ENCODE measurements around the gene VSIG8. TPM values are rescaled to one million over a fixed set of nuclear protein-coding genes. Genes with fewer than 3 reads are reported as not detected.
A peak's percentile ranks its signal among the peaks of the same experiment; 100 is the strongest.

Gene VSIG8
- total and polyA plus RNA-seq, 9 of the 15 experiments (the other 6 are each of a cell fraction or from before 2014, with no cell fraction given) = not detected

DNA sequence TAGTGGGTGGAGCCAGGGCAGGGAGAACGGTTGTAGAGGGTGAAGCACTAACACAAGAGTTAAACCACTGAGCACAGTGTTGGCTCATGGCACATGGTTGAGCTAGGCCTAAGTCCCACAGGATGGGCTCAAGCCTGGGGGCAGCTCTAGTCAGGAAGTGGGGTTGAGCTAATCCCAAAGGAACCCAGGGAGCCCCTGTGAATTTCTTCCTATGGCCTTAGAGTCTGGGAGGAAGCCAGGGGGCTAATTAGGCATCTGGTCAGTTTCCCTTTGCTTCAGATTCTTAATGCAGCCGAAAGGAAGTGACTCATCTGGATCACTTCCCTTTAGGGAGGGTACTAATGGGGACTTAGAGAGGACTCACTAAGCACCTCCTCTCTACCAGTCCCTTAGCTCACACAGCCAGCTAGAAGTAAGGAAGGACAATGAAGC is 27.4 kb upstream of the VSIG8 start (continued):
- TF ChIP-seq, protein P1, sequence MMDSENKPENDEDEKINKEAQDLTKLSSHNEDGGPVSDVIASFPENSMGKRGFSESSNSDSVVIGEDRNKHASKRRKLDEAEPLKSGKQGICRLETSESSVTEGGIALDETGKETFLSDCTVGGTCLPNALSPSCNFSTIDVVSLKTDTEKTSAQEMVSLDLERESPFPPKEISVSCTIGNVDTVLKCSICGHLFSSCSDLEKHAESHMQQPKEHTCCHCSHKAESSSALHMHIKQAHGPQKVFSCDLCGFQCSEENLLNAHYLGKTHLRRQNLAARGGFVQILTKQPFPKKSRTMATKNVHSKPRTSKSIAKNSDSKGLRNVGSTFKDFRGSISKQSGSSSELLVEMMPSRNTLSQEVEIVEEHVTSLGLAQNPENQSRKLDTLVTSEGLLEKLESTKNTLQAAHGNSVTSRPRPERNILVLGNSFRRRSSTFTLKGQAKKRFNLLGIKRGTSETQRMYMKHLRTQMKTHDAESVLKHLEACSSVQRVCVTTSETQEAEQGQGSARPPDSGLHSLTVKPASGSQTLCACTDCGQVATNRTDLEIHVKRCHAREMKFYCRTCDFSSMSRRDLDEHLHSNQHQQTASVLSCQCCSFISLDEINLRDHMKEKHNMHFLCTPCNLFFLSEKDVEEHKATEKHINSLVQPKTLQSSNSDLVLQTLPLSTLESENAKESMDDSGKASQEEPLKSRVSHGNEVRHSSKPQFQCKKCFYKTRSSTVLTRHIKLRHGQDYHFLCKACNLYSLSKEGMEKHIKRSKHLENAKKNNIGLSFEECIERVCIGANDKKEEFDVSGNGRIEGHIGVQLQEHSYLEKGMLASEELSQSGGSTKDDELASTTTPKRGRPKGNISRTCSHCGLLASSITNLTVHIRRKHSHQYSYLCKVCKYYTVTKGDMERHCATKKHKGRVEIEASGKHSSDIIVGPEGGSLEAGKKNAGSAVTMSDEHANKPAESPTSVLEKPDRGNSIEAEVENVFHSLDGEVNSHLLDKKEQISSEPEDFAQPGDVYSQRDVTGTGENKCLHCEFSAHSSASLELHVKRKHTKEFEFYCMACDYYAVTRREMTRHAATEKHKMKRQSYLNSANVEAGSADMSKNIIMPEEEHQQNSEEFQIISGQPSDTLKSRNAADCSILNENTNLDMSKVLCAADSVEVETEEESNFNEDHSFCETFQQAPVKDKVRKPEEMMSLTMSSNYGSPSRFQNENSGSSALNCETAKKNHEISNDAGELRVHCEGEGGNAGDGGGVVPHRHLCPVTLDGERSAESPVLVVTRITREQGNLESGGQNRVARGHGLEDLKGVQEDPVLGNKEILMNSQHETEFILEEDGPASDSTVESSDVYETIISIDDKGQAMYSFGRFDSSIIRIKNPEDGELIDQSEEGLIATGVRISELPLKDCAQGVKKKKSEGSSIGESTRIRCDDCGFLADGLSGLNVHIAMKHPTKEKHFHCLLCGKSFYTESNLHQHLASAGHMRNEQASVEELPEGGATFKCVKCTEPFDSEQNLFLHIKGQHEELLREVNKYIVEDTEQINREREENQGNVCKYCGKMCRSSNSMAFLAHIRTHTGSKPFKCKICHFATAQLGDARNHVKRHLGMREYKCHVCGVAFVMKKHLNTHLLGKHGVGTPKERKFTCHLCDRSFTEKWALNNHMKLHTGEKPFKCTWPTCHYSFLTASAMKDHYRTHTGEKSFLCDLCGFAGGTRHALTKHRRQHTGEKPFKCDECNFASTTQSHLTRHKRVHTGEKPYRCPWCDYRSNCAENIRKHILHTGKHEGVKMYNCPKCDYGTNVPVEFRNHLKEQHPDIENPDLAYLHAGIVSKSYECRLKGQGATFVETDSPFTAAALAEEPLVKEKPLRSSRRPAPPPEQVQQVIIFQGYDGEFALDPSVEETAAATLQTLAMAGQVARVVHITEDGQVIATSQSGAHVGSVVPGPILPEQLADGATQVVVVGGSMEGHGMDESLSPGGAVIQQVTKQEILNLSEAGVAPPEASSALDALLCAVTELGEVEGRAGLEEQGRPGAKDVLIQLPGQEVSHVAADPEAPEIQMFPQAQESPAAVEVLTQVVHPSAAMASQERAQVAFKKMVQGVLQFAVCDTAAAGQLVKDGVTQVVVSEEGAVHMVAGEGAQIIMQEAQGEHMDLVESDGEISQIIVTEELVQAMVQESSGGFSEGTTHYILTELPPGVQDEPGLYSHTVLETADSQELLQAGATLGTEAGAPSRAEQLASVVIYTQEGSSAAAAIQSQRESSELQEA (IDR thresholded peaks at IDR 0.05; ENCODE audit: low read depth) = no peak
- TF ChIP-seq, protein P2, sequence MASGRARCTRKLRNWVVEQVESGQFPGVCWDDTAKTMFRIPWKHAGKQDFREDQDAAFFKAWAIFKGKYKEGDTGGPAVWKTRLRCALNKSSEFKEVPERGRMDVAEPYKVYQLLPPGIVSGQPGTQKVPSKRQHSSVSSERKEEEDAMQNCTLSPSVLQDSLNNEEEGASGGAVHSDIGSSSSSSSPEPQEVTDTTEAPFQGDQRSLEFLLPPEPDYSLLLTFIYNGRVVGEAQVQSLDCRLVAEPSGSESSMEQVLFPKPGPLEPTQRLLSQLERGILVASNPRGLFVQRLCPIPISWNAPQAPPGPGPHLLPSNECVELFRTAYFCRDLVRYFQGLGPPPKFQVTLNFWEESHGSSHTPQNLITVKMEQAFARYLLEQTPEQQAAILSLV (tag; IDR thresholded peaks at IDR 0.05) = no peak
- TF ChIP-seq ZNF263 (CRISPR knock-in tag; IDR thresholded peaks at IDR 0.05; ENCODE audit: borderline replicate concordance) (peak; percentile 61), ATF7 (IDR thresholded peaks at IDR 0.05) (0 out of 2 replicates have a peak, but pooled peaks have one; percentile 21), JUND (IDR thresholded peaks at IDR 0.05; ENCODE audit: borderline replicate concordance, low read depth, low read length) (peak; percentile 90), JUND (tag; IDR thresholded peaks at IDR 0.05; ENCODE audit: borderline replicate concordance, low read depth, low read length) (peak; percentile 77; the same call in 1 of the 3 replicates), SMARCE1 (IDR thresholded peaks at IDR 0.05) (peak; percentile 72; the same call in 1 of the 2 replicates)
- TF ChIP-seq, protein P3, sequence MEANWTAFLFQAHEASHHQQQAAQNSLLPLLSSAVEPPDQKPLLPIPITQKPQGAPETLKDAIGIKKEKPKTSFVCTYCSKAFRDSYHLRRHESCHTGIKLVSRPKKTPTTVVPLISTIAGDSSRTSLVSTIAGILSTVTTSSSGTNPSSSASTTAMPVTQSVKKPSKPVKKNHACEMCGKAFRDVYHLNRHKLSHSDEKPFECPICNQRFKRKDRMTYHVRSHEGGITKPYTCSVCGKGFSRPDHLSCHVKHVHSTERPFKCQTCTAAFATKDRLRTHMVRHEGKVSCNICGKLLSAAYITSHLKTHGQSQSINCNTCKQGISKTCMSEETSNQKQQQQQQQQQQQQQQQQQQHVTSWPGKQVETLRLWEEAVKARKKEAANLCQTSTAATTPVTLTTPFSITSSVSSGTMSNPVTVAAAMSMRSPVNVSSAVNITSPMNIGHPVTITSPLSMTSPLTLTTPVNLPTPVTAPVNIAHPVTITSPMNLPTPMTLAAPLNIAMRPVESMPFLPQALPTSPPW (CRISPR knock-in tag; IDR thresholded peaks at IDR 0.05) = peak; percentile 57; the same call in 1 of the 2 replicates

All from K562 (cell line).